PC-3 (cell line): ENCODE measurements around the gene RPLP1. TPM values are rescaled to one million over a fixed set of nuclear protein-coding genes. Genes with fewer than 3 reads are reported as not detected.

Experiments used
- ATAC-seq: fragments of 200-7000 bp; cut with Tn5 transposase; 2 replicates; pipeline ENCODE4 v1.9.1; 2020; ENCODE audit warnings: mild to moderate bottlenecking, moderate library complexity
- BruUV-seq: library from RNA; stranded (reverse); fragments of 400-500 nt; replicated peaks from 2 replicates; lab custom pipeline; 2021; lab: Mats Ljungman, UMichigan
- CTCF ChIA-PET: fragments of 300-600 bp; sonication (Branson Sonifier 250); formaldehyde crosslinking; loops from one replicate; lab custom pipeline; 2022; ENCODE audit warnings: antibody characterized with exemption; lab: Charles Lee
- POLR2A ChIA-PET: fragments of 300-600 bp; sonication (Branson Sonifier 250); formaldehyde crosslinking; loops from one replicate; lab custom pipeline; 2022; ENCODE audit warnings: antibody characterized with exemption; ENCODE audit not compliant: unreplicated experiment; lab: Charles Lee
- DNase-seq: peaks from one replicate; pipeline ENCODE4 v3.0.0-alpha.2; 2015
- H2AFZ ChIP-seq: fragments of 300-600 bp; sonication (generic); 2 replicates; pipeline ENCODE4 v1.6.0; 2016; ENCODE audit warnings: antibody characterized with exemption, low read length
- H3F3A ChIP-seq: fragments of 300-600 bp; sonication (generic); one replicate; pipeline ENCODE4 v1.6.0; 2017; ENCODE audit warnings: antibody characterized with exemption, low read length, control low read depth, mild to moderate bottlenecking; ENCODE audit not compliant: unreplicated experiment
- H3K27ac ChIP-seq: fragments of 300-600 bp; sonication (generic); 2 replicates; pipeline ENCODE4 v1.5.1; 2016; ENCODE audit warnings: mild to moderate bottlenecking, low read length
- H3K27me3 ChIP-seq: fragments of 300-600 bp; sonication (generic); 2 replicates; pipeline ENCODE4 v1.6.1; 2016; ENCODE audit warnings: low read length, mixed read lengths
- H3K36me3 ChIP-seq: fragments of 300-600 bp; sonication (generic); 2 replicates; pipeline ENCODE4 v1.6.1; 2016; ENCODE audit warnings: low read depth, mixed run types, low read length, mixed read lengths
- H3K4me1 ChIP-seq: fragments of 300-600 bp; sonication (generic); 2 replicates; pipeline ENCODE4 v1.5.1; 2016; ENCODE audit warnings: low read length; ENCODE audit not compliant: insufficient read depth
- H3K4me2 ChIP-seq: fragments of 300-600 bp; sonication (generic); 2 replicates; pipeline ENCODE4 v1.6.0; 2016; ENCODE audit warnings: low read length
- H3K4me3 ChIP-seq: fragments of 300-600 bp; sonication (generic); 2 replicates; pipeline ENCODE4 v1.5.1; 2016; ENCODE audit warnings: mild to moderate bottlenecking, low read length, mixed read lengths
- H3K79me2 ChIP-seq: fragments of 300-600 bp; sonication (generic); 2 replicates; pipeline ENCODE4 v1.6.1; 2017; ENCODE audit warnings: low read length, mixed read lengths
- H3K9ac ChIP-seq: fragments of 300-600 bp; sonication (generic); 2 replicates; pipeline ENCODE4 v1.6.0; 2016; ENCODE audit warnings: mild to moderate bottlenecking, low read length
- H3K9me2 ChIP-seq: fragments of 300-600 bp; sonication (generic); replicated peaks from 2 replicates; pipeline ENCODE4 v1.6.1; 2016; ENCODE audit warnings: mixed run types, low read length, mixed read lengths
- H3K9me3 ChIP-seq: fragments of 300-600 bp; sonication (generic); 2 replicates; pipeline ENCODE4 v1.6.1; 2016; ENCODE audit warnings: low read length, mixed read lengths
- H4K20me1 ChIP-seq: fragments of 300-600 bp; sonication (generic); 2 replicates; pipeline ENCODE4 v1.6.1; 2016; ENCODE audit warnings: low read length, mixed read lengths
- EZH2 ChIP-seq: fragments of 300-600 bp; sonication (generic); IDR thresholded peaks from one replicate; pipeline ENCODE4 v1.6.1; 2017; ENCODE audit warnings: antibody characterized with exemption, mild to moderate bottlenecking, low read length; ENCODE audit not compliant: unreplicated experiment
- EZH2phosphoT487 ChIP-seq: fragments of 300-600 bp; sonication (generic); IDR thresholded peaks from 2 replicates; pipeline ENCODE4 v1.6.1; 2018; ENCODE audit warnings: mild to moderate bottlenecking, antibody characterized with exemption, low read length, borderline replicate concordance
- intact Hi-C: fragments of 100-400 bp; cut with micrococcal nuclease; formaldehyde crosslinking; loops from 2 replicates; pipeline ENCODE4 v1.9.0; 2023
- total RNA-seq: library from RNA; depleted of rRNA; stranded (reverse); fragments of >200 nt; gene quantifications from 2 replicates; pipeline ENCODE4 v1.2.3, GENCODE V29; 2014
- TF ChIP-seq, protein P1 (sequence below): fragments of 300-600 bp; sonication (generic); conservative IDR thresholded peaks from 2 replicates; pipeline ENCODE4 v1.5.1; 2017; ENCODE audit warnings: antibody characterized with exemption, low read depth, mild to moderate bottlenecking, low read length

The RPLP1 gene
- total RNA-seq, 1 experiment from 2014 or later = 253 TPM

GRCh38 chr15:69472562-69472961 lies 19.9 kb downstream of the RPLP1 start:
- no peaks in the 10 kb centered on the region for H3K79me2 ChIP-seq
- H3K27me3 ChIP-seq = no peaks in the 10 kb centered on the region
- ChIA-PET POLR2A (no interaction called here), CTCF (no interaction called here)
- H4K20me1 ChIP-seq = no peaks in the 10 kb centered on the region
- no peak overlapping the region for H3K4me2 ChIP-seq
- H3K9me2 ChIP-seq = no peaks in the 10 kb centered on the region
- H3K9ac ChIP-seq = no peak overlapping the region
- H3K4me3 ChIP-seq = no peak overlapping the region
- H3K4me1 ChIP-seq = peaks cover 32% of the 10 kb centered on the region
- ATAC-seq = no peak
- H2AFZ ChIP-seq = no peak overlapping the region
- BruUV-seq = no TSS peak
- H3K27ac ChIP-seq = no peak overlapping the region
- peaks cover 3% of the 10 kb centered on the region for H3F3A ChIP-seq
- intact Hi-C loops = no loop called here
- no peaks in the 10 kb centered on the region for H3K9me3 ChIP-seq
- no peaks in the 10 kb centered on the region for H3K36me3 ChIP-seq
- DNase-seq = no peak
- TF ChIP-seq EZH2 (no peak), EZH2phosphoT487 (no peak)
- TF ChIP-seq, protein P1, sequence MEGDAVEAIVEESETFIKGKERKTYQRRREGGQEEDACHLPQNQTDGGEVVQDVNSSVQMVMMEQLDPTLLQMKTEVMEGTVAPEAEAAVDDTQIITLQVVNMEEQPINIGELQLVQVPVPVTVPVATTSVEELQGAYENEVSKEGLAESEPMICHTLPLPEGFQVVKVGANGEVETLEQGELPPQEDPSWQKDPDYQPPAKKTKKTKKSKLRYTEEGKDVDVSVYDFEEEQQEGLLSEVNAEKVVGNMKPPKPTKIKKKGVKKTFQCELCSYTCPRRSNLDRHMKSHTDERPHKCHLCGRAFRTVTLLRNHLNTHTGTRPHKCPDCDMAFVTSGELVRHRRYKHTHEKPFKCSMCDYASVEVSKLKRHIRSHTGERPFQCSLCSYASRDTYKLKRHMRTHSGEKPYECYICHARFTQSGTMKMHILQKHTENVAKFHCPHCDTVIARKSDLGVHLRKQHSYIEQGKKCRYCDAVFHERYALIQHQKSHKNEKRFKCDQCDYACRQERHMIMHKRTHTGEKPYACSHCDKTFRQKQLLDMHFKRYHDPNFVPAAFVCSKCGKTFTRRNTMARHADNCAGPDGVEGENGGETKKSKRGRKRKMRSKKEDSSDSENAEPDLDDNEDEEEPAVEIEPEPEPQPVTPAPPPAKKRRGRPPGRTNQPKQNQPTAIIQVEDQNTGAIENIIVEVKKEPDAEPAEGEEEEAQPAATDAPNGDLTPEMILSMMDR = no peak

DNA sequence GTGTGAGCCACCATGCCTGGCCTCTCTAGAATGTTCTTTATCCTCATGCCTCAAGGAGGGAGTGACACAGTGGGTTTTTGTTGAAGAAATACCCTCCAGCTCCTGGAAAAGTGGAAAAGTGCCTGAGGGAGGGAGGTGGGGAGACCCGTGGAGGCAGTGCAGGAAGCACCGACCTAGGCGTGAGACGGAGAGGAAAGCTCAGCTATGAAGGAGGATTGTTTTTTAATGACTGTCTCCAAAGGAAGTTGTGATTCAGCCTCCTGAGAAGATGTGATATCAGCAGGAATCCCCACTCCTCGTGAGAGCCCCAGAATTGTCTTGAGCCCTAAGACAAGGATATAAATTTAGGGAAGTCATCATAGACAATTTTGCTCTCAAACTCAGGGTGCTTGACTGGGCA lies 21.7 kb downstream of the RPLP1 start:
- no TSS peak for BruUV-seq
- peaks cover 18% of the 10 kb centered on the region for H3K4me1 ChIP-seq
- POLR2A ChIA-PET = no interaction called here
- no peak overlapping the region for H3K4me2 ChIP-seq
- no peak overlapping the region for H3K4me3 ChIP-seq
- no peak overlapping the region for H2AFZ ChIP-seq
- H3K9me2 ChIP-seq = no peaks in the 10 kb centered on the region
- no peaks in the 10 kb centered on the region for H3F3A ChIP-seq
- H3K27me3 ChIP-seq = no peaks in the 10 kb centered on the region
- intact Hi-C loops = no loop called here
- ATAC-seq = peak; percentile 25; the same call in 1 of the 2 replicates
- no peak for DNase-seq
- H3K27ac ChIP-seq = no peak overlapping the region
- no peaks in the 10 kb centered on the region for H4K20me1 ChIP-seq
- TF ChIP-seq, protein P1 = no peak
- TF ChIP-seq EZH2phosphoT487 (no peak), EZH2 (no peak)
- CTCF ChIA-PET = no interaction called here
- H3K79me2 ChIP-seq = no peaks in the 10 kb centered on the region
- H3K36me3 ChIP-seq = no peaks in the 10 kb centered on the region
- H3K9ac ChIP-seq = no peak overlapping the region
- H3K9me3 ChIP-seq = no peaks in the 10 kb centered on the region

- CTCF ChIA-PET = interaction anchor here (0.8 kb wide), 1 partner anchor 1031 kb away, joined by 3 read pairs; no protein-coding TSS in a partner anchor
- no peaks in the 10 kb centered on the region for H3K79me2 ChIP-seq
- no peaks in the 10 kb centered on the region for H3K9me3 ChIP-seq
- no peaks in the 10 kb centered on the region for H3K36me3 ChIP-seq
- H3K4me1 ChIP-seq = peaks cover 11% of the 10 kb centered on the region
- ATAC-seq (peak; percentile 59; the same call in 1 of the 2 replicates), DNase-seq (no peak)
- H4K20me1 ChIP-seq = no peaks in the 10 kb centered on the region
- no peaks in the 10 kb centered on the region for H3K9me2 ChIP-seq
- no peak overlapping the region for H3K27ac ChIP-seq
- POLR2A ChIA-PET = no interaction called here
- no TSS peak for BruUV-seq
- no peaks in the 10 kb centered on the region for H3K27me3 ChIP-seq
- no peak overlapping the region for H2AFZ ChIP-seq
- H3K4me3 ChIP-seq = no peak overlapping the region
- H3K4me2 ChIP-seq = no peak overlapping the region
- TF ChIP-seq EZH2phosphoT487 (no peak), EZH2 (no peak)
- TF ChIP-seq, protein P1 = no peak
- H3F3A ChIP-seq = no peaks in the 10 kb centered on the region
- intact Hi-C loops = loop anchor here (5.0 kb wide), 2 partner anchors 117 to 987 kb away; no protein-coding TSS in a partner anchor
- no peak overlapping the region for H3K9ac ChIP-seq
Observed at GRCh38 chr15:69474846-69475455, 22.3 kb downstream of the RPLP1 start.
